ENCODE measurements around the gene FAF1.

FAF1 gene

GRCh38 chr1:50808296-50808695 is 151.8 kb downstream of the FAF1 start:
- no peaks in the 10 kb centered on the region for H3K27me3 ChIP-seq (ENCODE audit: control insufficient read depth, insufficient read depth, low read length)
- no peak overlapping the region for H3K4me3 ChIP-seq (ENCODE audit: low read depth, low read length)
- H3K4me2 ChIP-seq (ENCODE audit: low read length): no peak overlapping the region
- H2AFZ ChIP-seq: no peak overlapping the region
- no peaks in the 10 kb centered on the region for H3K9me3 ChIP-seq (ENCODE audit: control insufficient read depth, low read length)
- H3K27ac ChIP-seq: no peak overlapping the region
- peaks cover 19% of the 10 kb centered on the region for H3K79me2 ChIP-seq
- no peak overlapping the region for H3K9ac ChIP-seq
- no peaks in the 10 kb centered on the region for H3K36me3 ChIP-seq (ENCODE audit: control insufficient read depth, insufficient read depth, low read length)
- H3K4me1 ChIP-seq: no peaks in the 10 kb centered on the region
- TF ChIP-seq CTCF (IDR thresholded peaks at IDR 0.05): no peak

- TF ChIP-seq CTCF (IDR thresholded peaks at IDR 0.05): no peak
- no peaks in the 10 kb centered on the region for H3K79me2 ChIP-seq
- no peak overlapping the region for H3K9ac ChIP-seq
- no peak overlapping the region for H2AFZ ChIP-seq
- H3K9me3 ChIP-seq (ENCODE audit: control insufficient read depth, low read length): no peaks in the 10 kb centered on the region
- H3K27ac ChIP-seq: no peak overlapping the region
- H3K4me3 ChIP-seq (ENCODE audit: low read depth, low read length): no peak overlapping the region
- no peaks in the 10 kb centered on the region for H3K36me3 ChIP-seq (ENCODE audit: control insufficient read depth, insufficient read depth, low read length)
- H3K4me2 ChIP-seq (ENCODE audit: low read length): no peak overlapping the region
- H3K27me3 ChIP-seq (ENCODE audit: control insufficient read depth, insufficient read depth, low read length): no peaks in the 10 kb centered on the region
- no peaks in the 10 kb centered on the region for H3K4me1 ChIP-seq
Observed at GRCh38 chr1:50796272-50796671, 163.8 kb downstream of the FAF1 start.

- Histone ChIP-seq H3K4me1 (no peaks in the 10 kb centered on the region), H2AFZ (no peak overlapping the region), H3K4me2 (ENCODE audit: low read length) (no peak overlapping the region), H3K9ac (no peak overlapping the region), H3K36me3 (ENCODE audit: control insufficient read depth, insufficient read depth, low read length) (no peaks in the 10 kb centered on the region), H3K9me3 (ENCODE audit: control insufficient read depth, low read length) (no peaks in the 10 kb centered on the region), H3K27ac (no peak overlapping the region), H3K79me2 (no peaks in the 10 kb centered on the region), H3K27me3 (ENCODE audit: control insufficient read depth, insufficient read depth, low read length) (no peaks in the 10 kb centered on the region), H3K4me3 (ENCODE audit: low read depth, low read length) (no peak overlapping the region)
- no peak for TF ChIP-seq CTCF (IDR thresholded peaks at IDR 0.05)
Observed at GRCh38 chr1:50793521-50793920, 166.5 kb downstream of the FAF1 start.

- Histone ChIP-seq H3K9ac (no peak overlapping the region), H2AFZ (no peak overlapping the region), H3K27ac (no peak overlapping the region), H3K9me3 (ENCODE audit: control insufficient read depth, low read length) (no peaks in the 10 kb centered on the region), H3K4me1 (no peaks in the 10 kb centered on the region), H3K36me3 (ENCODE audit: control insufficient read depth, insufficient read depth, low read length) (no peaks in the 10 kb centered on the region), H3K4me3 (ENCODE audit: low read depth, low read length) (no peak overlapping the region), H3K79me2 (no peaks in the 10 kb centered on the region), H3K4me2 (ENCODE audit: low read length) (no peak overlapping the region), H3K27me3 (ENCODE audit: control insufficient read depth, insufficient read depth, low read length) (no peaks in the 10 kb centered on the region)
- TF ChIP-seq CTCF (IDR thresholded peaks at IDR 0.05): no peak
Observed at GRCh38 chr1:50787266-50787665, 172.8 kb downstream of the FAF1 start.

- no peak for TF ChIP-seq CTCF (IDR thresholded peaks at IDR 0.05)
Observed at GRCh38 chr1:50783286-50783685, 176.8 kb downstream of the FAF1 start.

More at GRCh38 chr1:50783286-50783685, 176.8 kb downstream of the FAF1 start:
- Histone ChIP-seq H3K79me2 (no peaks in the 10 kb centered on the region), H3K4me1 (no peaks in the 10 kb centered on the region), H3K9me3 (ENCODE audit: control insufficient read depth, low read length) (no peaks in the 10 kb centered on the region), H3K27me3 (ENCODE audit: control insufficient read depth, insufficient read depth, low read length) (no peaks in the 10 kb centered on the region), H3K27ac (no peak overlapping the region), H3K36me3 (ENCODE audit: control insufficient read depth, insufficient read depth, low read length) (no peaks in the 10 kb centered on the region), H2AFZ (no peak overlapping the region), H3K4me2 (ENCODE audit: low read length) (no peak overlapping the region), H3K4me3 (ENCODE audit: low read depth, low read length) (no peak overlapping the region), H3K9ac (no peak overlapping the region)

Data from parathyroid adenoma (tissue), 2 donors.